MM.1S (cell line): ENCODE measurements around the gene FBXL20.

Experiments used
- DNase-seq: peaks from one replicate; pipeline ENCODE4 v3.0.0-alpha.2; 2015
- H2AFZ ChIP-seq: fragments of 300-600 bp; sonication (generic); 2 replicates; pipeline ENCODE4 v1.6.0; 2016; ENCODE audit warnings: antibody characterized with exemption, low read length
- H3F3A ChIP-seq: fragments of 300-600 bp; sonication (generic); 2 replicates; pipeline ENCODE4 v1.6.1; 2016; ENCODE audit warnings: mild to moderate bottlenecking, antibody characterized with exemption, low read length, moderate library complexity, mixed read lengths; ENCODE audit not compliant: insufficient read depth
- H3K27ac ChIP-seq: fragments of 300-600 bp; sonication (generic); 2 replicates; pipeline ENCODE4 v1.5.1; 2016; ENCODE audit warnings: mild to moderate bottlenecking, low read length
- H3K27me3 ChIP-seq: fragments of 300-600 bp; sonication (generic); replicated peaks from 2 replicates; pipeline ENCODE4 v1.6.0; 2016; ENCODE audit warnings: low read length; ENCODE audit not compliant: insufficient read depth
- H3K36me3 ChIP-seq: fragments of 300-600 bp; sonication (generic); replicated peaks from 2 replicates; pipeline ENCODE4 v1.6.1; 2016; ENCODE audit warnings: mild to moderate bottlenecking, low read length, mixed read lengths; ENCODE audit not compliant: insufficient read depth
- H3K4me1 ChIP-seq: fragments of 300-600 bp; sonication (generic); 2 replicates; pipeline ENCODE4 v1.6.1; 2016; ENCODE audit warnings: low read length, mixed read lengths
- H3K4me2 ChIP-seq: fragments of 300-600 bp; sonication (generic); 2 replicates; pipeline ENCODE4 v1.6.0; 2016; ENCODE audit warnings: low read depth, low read length
- H3K4me3 ChIP-seq: fragments of 300-600 bp; sonication (generic); 2 replicates; pipeline ENCODE4 v1.5.1; 2016; ENCODE audit warnings: low read length, mixed read lengths
- H3K79me2 ChIP-seq: fragments of 300-600 bp; sonication (generic); 2 replicates; pipeline ENCODE4 v1.6.1; 2016; ENCODE audit warnings: mixed run types, low read length, mixed read lengths
- H3K9ac ChIP-seq: fragments of 300-600 bp; sonication (generic); 2 replicates; pipeline ENCODE4 v1.6.1; 2016; ENCODE audit warnings: low read length, mixed read lengths
- H3K9me2 ChIP-seq: fragments of 300-600 bp; sonication (generic); replicated peaks from 2 replicates; pipeline ENCODE4 v1.6.1; 2016; ENCODE audit warnings: mild to moderate bottlenecking, low read length, mixed read lengths; ENCODE audit not compliant: insufficient read depth
- H3K9me3 ChIP-seq: fragments of 300-600 bp; sonication (generic); replicated peaks from 2 replicates; pipeline ENCODE4 v1.6.1; 2016; ENCODE audit warnings: mild to moderate bottlenecking, low read length, mixed read lengths; ENCODE audit not compliant: insufficient read depth
- H4K20me1 ChIP-seq: fragments of 300-600 bp; sonication (generic); 2 replicates; pipeline ENCODE4 v1.6.1; 2016; ENCODE audit warnings: mild to moderate bottlenecking, low read length, moderate library complexity, mixed read lengths; ENCODE audit not compliant: insufficient read depth
- CTCF ChIP-seq: fragments of 300-600 bp; sonication (generic); IDR thresholded peaks from 2 replicates; pipeline ENCODE4 v1.5.1; 2016; ENCODE audit warnings: antibody characterized with exemption, low read length, mixed read lengths
- EZH2 ChIP-seq: fragments of 300-600 bp; sonication (generic); optimal IDR thresholded peaks from 2 replicates; pipeline ENCODE3; 2017; ENCODE audit warnings: low read depth, mild to moderate bottlenecking, antibody characterized with exemption, low read length, mixed read lengths
- EZH2phosphoT487 ChIP-seq: fragments of 300-600 bp; sonication (generic); IDR thresholded peaks from 2 replicates; pipeline ENCODE4 v1.6.1; 2018; ENCODE audit warnings: antibody characterized with exemption, low read length

FBXL20 gene

GRCh38 chr17:39218906-39219305 lies 182.5 kb downstream of the FBXL20 start:
- TF ChIP-seq EZH2phosphoT487 (no peak), CTCF (no peak), EZH2 (no peak)
- no peak overlapping the region for H3K27ac ChIP-seq
- peaks cover 35% of the 10 kb centered on the region for H3K27me3 ChIP-seq
- no peaks in the 10 kb centered on the region for H3F3A ChIP-seq
- no peak for DNase-seq
- H3K9me3 ChIP-seq, result no peaks in the 10 kb centered on the region
- H3K36me3 ChIP-seq, result no peaks in the 10 kb centered on the region
- H3K4me3 ChIP-seq, result no peak overlapping the region
- H2AFZ ChIP-seq, result no peak overlapping the region
- H3K9me2 ChIP-seq, result no peaks in the 10 kb centered on the region
- no peak overlapping the region for H3K9ac ChIP-seq
- H3K79me2 ChIP-seq, result no peaks in the 10 kb centered on the region
- H3K4me2 ChIP-seq, result no peak overlapping the region
- no peaks in the 10 kb centered on the region for H4K20me1 ChIP-seq
- H3K4me1 ChIP-seq, result no peaks in the 10 kb centered on the region

- Histone ChIP-seq H3K4me1 (no peaks in the 10 kb centered on the region), H3K4me2 (no peak overlapping the region), H3F3A (no peaks in the 10 kb centered on the region), H3K79me2 (no peaks in the 10 kb centered on the region), H3K9me3 (no peaks in the 10 kb centered on the region), H3K27ac (no peak overlapping the region), H3K9ac (no peak overlapping the region), H2AFZ (no peak overlapping the region), H4K20me1 (no peaks in the 10 kb centered on the region), H3K9me2 (no peaks in the 10 kb centered on the region), H3K27me3 (peaks cover 25% of the 10 kb centered on the region), H3K4me3 (no peak overlapping the region), H3K36me3 (no peaks in the 10 kb centered on the region)
- no peak for TF ChIP-seq CTCF
- no peak for TF ChIP-seq EZH2
- TF ChIP-seq EZH2phosphoT487, result no peak
- DNase-seq, result no peak
Measured at GRCh38 chr17:39217734-39218369, 183.6 kb downstream of the FBXL20 start.

GRCh38 chr17:39213852-39214251 lies 187.6 kb downstream of the FBXL20 start:
- Histone ChIP-seq H4K20me1 (no peaks in the 10 kb centered on the region), H3K9me3 (no peaks in the 10 kb centered on the region), H3K27ac (no peak overlapping the region), H3K36me3 (no peaks in the 10 kb centered on the region), H3K9me2 (no peaks in the 10 kb centered on the region), H3K9ac (no peak overlapping the region), H2AFZ (no peak overlapping the region), H3K4me1 (peaks cover 11% of the 10 kb centered on the region), H3F3A (no peaks in the 10 kb centered on the region), H3K4me3 (no peak overlapping the region), H3K4me2 (no peak overlapping the region), H3K27me3 (peaks cover 17% of the 10 kb centered on the region), H3K79me2 (no peaks in the 10 kb centered on the region)
- TF ChIP-seq CTCF, result no peak
- TF ChIP-seq EZH2phosphoT487, result no peak
- TF ChIP-seq EZH2, result no peak
- DNase-seq, result no peak
